OCI-LY1 (cell line): ENCODE measurements around the gene CREG2.

Experiments used
- EZH2 ChIP-seq: fragments of 200-600 bp; sonication (generic), shearing (Covaris generic); IDR thresholded peaks from 2 replicates; pipeline ENCODE4 v1.8.0; 2017; ENCODE audit warnings: borderline replicate concordance, mixed run types, mild to moderate bottlenecking, antibody characterized with exemption, low read length, moderate library complexity, mixed read lengths
- TF ChIP-seq, protein P1 (sequence below): fragments of 200-600 bp; sonication (generic), shearing (Covaris generic); IDR thresholded peaks from 2 replicates; pipeline ENCODE4 v1.5.1; 2017; ENCODE audit warnings: mild to moderate bottlenecking, antibody characterized with exemption, low read length, moderate library complexity, mixed read lengths

GRCh38 chr2:101427240-101427639, 39.9 kb upstream of the CREG2 start:
- TF ChIP-seq, protein P1, sequence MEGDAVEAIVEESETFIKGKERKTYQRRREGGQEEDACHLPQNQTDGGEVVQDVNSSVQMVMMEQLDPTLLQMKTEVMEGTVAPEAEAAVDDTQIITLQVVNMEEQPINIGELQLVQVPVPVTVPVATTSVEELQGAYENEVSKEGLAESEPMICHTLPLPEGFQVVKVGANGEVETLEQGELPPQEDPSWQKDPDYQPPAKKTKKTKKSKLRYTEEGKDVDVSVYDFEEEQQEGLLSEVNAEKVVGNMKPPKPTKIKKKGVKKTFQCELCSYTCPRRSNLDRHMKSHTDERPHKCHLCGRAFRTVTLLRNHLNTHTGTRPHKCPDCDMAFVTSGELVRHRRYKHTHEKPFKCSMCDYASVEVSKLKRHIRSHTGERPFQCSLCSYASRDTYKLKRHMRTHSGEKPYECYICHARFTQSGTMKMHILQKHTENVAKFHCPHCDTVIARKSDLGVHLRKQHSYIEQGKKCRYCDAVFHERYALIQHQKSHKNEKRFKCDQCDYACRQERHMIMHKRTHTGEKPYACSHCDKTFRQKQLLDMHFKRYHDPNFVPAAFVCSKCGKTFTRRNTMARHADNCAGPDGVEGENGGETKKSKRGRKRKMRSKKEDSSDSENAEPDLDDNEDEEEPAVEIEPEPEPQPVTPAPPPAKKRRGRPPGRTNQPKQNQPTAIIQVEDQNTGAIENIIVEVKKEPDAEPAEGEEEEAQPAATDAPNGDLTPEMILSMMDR = no peak
- no peak for TF ChIP-seq EZH2
